DMS53 treated with DMSO at 0.1 percent for 48 hours (cell line): ENCODE data around the gene RCHY1.
"Not testable (repeated sequence)": the region's sequence is repeated elsewhere in the genome, so short reads cannot be mapped to it uniquely, and the experiment has no call there.

ENCODE experiments used
- DNase-seq: peaks from one replicate; lab custom pipeline; 2025; ENCODE audit not compliant: unreplicated experiment; lab: John Stamatoyannopoulos, UW

RCHY1 gene

DNA sequence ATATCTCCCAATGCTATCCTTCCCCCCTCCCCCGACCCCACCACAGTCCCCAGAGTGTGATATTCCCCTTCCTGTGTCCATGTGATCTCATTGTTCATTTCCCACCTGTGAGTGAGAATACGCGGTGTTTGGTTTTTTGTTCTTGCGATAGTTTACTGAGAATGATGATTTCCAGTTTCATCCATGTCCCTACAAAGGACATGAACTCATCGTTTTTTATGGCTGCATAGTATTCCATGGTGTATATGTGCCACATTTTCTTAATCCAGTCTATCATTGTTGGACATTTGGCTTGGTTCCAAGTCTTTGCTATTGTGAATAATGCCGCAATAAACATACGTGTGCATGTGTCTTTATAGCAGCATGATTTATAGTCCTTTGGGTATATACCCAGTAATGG lies 5.2 kb upstream of the RCHY1 start:
- DNase-seq = not testable (repeated sequence)

DNA sequence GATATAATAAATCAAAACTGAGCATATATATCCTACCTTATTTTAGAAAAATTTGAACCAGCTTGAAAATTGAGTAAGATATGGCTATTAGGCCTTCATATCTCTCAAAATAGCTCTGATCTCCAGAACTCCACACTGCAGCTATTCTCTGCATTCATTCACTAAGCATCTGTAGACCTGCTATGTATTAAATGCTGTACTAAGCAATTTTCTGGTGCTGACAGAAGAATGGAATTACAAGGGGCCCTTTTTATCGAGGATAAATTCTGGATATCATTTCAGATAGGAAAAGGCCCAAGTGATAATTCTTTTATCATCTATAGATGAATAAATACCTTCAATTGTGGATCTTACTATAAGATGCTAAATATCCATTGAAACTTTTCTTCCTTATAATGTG lies 1.9 kb upstream of the RCHY1 start:
- DNase-seq = no peak

DNA sequence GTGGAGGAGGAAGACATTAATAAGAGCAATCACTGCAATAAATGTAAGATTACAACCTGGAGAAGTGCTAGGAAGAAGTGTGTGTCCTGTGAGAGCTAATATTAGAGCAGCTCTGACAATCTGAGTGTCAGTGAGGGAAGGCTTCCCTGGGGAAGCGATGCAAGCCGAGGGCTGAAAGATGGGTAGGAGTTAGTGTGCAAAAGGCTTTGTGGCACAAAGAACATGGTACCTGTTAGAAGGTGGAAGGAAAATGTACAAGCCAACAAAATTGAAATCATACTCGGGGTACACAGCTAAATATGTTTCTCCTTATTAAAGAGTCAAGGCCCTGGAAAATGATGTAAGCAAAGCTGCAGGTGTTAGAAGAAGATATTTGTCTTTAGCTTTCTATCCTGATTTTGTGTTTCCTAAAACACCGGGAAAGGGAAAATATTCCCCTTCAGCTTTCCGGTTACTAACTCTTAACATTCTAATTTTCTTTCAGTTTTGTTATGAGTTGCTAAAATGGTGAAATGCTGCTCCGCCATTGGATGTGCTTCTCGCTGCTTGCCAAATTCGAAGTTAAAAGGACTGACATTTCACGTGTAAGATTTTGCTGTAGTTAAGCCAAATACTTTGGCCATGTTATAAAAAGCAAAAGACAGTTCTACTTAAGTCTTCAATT lies 878 bp upstream of the RCHY1 start:
- DNase-seq = no peak

DNA sequence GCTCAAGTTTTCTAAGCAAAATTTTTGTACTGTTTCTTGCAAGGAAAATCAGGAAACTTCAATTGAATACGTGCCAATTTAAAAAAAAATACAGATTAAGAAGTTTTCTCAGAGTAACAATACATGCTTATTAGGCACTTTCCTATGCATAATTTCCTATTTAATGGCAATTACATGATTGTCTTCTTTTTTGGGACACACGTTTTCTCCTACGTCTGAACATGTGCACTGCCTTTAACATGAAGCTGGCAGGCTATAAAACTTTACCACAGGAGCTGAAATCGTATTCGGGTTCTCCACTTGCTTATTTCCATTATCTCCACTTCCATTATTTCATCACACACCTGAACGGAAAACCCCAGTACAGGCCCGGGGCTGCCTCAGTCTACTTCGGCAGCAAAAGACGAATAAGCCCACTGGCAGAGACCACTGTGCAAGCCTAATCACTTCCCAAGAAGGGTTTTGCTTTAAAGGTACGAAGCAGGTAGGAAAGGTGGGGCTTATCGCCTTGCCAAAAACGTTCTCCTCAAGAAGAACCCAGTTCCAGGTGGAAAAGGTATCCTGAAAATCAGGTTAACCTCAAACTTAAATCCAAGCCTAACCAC lies 575 bp downstream of the RCHY1 start:
- DNase-seq = no peak

DNA sequence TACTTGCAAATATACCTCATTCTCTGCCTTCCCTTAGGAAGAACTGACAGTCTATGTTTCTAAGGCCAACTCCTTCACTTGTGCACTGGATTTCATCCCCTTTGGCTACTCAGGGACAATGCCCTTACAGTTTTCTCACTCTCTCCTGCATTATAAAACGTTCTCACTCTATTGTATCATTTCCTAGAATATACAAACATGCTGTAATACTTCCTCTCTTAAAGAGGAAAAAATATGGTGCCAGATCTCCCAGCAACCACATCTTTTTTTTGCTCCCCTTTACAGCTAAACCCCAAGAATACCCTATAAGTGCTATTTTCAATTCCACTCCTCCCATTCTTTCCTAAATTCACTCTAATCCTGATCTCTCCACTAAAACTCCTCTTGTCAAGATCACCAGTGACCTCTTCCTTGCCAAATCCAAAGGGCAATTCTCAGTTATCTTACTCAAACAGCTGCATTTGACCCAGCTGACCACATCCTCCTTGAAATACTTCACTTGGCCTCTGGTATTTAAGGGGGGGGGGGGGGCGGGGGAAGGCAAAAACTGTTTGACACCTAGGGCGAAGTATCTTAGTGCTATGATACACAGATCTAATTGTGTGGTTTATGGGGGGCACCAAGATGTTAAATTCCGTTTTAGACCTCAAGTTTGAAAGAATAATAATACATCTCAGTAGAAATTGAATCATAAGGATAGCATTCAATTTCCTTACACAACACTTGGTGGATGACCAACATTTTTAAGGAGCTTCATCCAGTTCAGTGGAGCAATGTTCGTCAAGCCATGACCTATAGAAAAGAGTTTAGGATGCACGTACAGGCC lies 1.6 kb downstream of the RCHY1 start:
- no peak for DNase-seq

DNA sequence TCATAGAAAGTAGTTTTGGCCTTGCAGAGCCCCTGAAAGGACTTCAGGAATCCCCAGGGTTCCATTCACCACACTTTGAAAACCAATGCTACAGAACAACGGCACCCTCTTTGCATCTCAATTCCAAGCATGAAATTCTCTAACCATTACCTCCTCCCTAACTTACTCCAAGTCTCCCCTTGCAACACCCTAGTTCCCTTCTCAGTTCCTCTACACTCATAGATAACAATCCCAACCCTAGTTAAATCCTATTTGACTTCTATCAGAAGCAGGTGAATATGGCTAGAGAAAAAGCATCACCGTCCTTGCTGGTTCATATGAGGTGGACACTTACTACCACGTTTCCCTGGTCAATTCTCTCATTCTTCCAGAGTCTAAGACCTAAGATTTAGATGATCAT lies 2.4 kb downstream of the RCHY1 start:
- no peak for DNase-seq

DNA sequence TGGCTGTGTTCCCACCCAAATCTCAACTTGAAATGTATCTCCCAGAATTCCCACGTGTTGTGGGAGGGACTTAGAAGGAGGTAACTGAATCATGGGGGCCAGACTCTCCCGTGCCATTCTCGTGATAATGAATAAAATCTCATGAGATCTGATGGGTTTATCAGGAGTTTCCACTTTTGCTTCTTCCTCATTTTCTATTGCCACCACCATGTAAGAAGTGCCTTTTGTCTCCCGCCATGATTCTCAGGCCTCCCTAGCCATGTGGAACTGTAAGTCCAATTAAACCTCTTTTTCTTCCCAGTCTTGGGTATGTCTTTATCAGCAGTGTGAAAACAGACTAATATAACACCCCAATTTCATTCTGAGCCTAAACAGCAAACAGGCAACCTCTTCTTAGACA lies 4.6 kb downstream of the RCHY1 start:
- DNase-seq = not testable (repeated sequence)

DNA sequence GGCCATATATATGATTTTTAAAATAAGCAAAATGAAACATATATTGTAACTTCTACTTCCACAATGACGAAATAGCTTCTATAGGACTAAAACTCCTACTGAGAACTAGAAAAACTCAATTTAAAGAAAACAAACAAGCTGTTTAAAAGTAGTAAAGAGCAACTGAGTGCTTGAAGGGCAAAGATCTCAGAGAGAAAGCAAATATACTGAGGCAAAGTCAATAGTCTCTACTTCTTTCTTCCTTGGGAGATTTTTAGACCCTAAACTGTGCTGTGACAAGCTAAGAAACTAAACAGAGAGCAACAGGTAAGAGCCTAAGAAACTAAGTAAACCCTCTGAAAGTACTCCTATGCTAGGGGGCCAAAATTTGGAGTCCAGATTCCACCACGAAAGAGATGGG lies 8.6 kb downstream of the RCHY1 start:
- DNase-seq = no peak

DNA sequence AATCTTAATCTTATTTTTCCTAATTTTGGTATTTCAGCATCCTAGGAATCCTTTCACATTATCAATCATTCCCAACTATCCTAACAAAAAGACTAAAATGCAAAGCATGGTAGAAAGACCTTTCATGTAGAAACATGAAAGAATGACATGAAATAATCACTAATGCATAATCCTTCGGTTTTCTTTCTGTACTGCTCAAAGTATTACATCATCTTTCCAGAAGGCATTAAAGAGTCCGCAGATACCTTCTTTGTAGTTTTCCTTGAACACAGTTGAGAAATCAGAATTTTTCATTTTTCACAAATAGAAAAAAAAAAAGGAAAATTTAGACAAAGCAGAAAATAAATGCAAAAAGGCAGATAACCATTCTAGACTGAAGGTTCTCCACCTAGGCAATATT lies 11.5 kb downstream of the RCHY1 start:
- no peak for DNase-seq

DNA sequence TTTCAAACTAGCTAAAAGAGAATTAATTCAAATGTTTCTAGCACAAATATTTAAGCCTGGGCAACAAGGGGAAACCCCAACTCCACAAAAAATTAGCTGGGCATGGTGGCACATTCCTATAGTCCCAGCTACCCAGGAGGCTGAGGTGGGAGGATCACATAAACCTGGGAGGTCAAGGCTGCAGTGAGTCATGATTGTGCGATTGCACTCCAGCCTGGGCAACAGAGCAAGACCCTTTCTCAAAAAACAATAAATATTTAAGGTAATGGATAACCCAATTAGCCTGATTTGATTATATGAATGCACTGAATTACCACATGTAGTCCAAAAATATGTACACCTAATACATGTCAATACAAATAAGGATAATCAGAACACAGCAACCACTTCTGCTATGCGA lies 14.3 kb downstream of the RCHY1 start:
- no peak for DNase-seq

DNA sequence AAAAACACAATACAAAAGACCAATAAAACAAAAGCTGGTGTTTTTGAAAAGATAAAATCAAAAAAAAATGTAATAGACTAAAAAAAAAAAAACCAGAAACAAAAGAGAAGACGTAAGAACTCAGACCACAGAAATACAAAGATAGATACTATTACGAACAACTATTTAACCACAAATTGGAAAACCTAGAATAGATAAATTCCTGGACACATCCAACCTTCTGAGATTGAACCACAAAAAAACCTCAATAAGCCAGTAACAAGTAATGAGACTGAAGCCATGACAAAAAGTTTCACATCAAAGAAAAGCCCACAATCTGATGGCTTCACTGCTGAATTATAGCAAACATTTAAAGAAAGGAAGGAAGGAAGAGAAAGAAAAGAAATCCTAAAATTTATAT lies 16.2 kb downstream of the RCHY1 start:
- no peak for DNase-seq

DNA sequence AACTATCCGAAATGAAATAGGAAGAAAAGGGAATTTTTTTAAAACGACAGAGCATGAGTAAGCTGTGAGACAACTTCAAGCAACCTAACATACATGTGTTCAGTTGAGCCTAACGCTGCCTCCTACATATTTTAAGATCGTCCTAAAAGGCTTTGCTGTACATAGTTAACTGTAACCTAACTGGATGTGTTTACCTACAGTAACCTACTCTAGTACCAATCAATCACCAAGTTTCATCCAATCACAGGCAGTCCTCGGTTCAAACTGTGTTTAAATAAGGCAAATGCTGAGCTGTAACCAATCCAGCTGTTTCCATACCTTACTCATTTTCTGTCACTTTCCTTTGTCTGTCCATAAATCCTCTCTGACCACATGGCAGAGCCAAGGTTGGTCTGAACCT lies 17.1 kb downstream of the RCHY1 start:
- DNase-seq = no peak

DNA sequence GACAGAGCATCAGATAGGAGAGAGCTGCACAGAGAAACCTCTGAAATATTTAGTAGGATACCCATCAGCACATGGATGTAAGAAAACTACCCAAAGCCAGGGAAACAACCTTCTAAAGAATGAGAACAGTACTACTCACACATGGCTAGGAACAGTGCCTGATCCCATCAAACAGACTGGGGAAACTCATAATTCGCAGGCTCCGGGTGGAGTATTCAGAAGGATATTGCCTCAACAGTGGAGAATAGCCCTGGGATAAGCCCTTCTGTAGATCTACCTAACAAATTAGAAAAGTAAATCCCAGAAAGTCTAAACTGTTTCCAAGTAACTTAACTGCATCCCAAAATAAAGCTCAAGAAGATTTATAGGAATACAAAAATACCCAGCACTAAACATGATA lies 17.8 kb downstream of the RCHY1 start:
- no peak for DNase-seq

DNA sequence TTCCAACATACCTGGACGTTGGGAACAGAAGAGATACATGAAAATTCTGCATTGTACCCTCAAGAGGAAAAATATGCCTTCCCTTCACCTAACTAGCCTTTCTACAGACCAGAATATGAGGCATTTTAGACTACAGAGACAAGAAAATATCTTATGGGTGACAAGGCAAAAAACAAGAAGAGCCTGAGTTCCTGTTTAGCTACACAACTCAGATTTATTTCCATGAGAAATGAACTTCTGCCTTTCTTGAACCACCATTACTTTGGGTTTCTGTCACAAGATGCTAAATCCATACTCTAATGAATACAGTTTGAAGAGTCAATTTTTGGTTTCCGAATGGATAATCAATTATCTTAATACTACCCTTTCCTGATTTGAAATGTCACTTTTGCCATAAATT lies 18.7 kb downstream of the RCHY1 start:
- DNase-seq = no peak

DNA sequence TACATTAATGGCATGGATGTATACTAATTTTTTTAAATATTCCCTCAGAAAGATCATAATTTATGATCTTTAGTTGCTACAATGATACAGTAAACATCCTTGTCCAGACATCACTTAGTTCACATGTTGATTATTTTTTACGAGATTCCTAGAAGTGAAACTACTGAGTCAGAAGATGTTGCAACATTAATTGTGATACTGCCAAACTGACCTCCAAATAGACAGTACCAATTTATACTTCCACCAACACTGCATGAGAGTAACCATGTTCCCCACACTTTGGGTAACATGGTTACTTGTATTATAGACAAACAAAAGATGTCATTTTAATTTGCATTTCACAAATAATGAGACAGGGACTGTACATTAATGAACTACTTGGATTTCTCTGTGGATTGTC lies 19.6 kb downstream of the RCHY1 start:
- DNase-seq = no peak

DNA sequence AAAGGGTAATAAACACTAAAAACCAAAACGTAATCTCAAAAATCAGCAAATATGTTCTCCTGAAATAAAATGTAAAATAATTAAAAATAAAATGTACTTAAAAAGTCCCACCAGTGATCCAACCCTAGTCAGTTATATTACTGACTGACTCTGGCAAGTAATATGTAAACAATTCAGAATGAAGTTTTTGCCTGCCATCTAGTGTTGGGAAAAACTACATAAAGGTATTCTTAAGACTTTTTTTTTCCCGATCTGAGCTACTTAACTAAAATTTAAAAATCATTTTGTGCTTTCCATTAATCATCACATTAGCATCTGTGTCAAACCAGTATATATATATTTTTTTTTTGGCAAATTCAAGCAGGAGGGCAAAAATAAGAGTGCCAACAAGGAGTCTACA lies 24.0 kb downstream of the RCHY1 start:
- no peak for DNase-seq

DNA sequence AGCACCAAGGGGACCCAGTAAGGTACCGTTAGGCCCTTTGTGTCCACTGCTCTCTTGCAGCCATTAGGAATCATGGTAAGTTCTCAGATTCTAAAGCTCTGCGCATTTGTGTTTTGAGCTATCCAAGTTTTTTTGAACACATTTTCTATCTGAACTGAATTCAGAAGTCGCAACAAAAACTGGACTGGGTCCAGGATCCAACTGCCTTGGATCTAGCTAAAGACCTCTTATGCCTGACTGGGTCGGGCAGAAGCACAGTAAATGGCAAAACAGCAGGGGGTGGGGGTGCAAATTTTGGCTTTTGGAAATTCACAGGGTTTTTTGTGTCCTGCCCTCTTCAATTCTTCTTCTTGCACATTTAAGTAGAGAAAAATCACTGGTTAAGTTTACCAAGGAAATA lies 30.0 kb downstream of the RCHY1 start:
- DNase-seq = no peak

DNA sequence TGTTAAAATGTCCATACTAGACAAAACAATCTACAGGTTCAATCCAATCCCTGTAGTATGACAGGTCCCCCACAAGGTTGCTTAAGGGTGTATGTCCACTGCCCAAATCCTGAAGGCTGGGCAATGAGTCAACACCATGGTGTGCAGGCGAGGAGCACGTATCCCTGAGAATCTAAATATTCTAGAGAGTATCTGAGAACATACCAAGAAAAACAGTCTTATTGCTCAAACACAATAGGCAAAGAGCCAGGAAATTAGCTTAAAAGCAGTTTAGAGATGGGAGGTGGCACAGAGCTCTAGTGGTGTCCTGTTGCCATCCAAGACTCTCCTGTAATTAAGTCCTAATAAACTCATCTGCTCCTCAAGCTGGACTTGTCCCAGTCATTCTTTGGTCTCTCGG lies 37.0 kb downstream of the RCHY1 start:
- DNase-seq = no peak

DNA sequence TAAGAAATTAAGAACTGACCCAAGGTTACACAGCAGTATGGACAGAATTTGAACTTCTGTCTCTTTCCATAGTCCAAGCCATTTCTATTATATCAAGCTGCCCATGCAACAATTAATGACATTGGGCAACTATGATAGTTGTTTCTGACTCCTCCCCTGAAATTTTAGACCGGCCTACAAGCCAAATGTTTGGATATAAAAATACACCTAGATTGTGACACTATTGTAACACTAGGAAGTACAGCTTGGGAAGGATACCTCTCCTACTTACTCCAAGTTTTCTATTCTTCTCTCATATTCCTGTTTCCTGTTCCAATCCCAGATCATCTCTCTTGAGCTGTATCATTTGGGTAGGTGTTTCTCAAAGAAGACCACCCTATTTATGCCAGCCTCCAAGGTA lies 43.5 kb downstream of the RCHY1 start:
- DNase-seq = no peak

DNA sequence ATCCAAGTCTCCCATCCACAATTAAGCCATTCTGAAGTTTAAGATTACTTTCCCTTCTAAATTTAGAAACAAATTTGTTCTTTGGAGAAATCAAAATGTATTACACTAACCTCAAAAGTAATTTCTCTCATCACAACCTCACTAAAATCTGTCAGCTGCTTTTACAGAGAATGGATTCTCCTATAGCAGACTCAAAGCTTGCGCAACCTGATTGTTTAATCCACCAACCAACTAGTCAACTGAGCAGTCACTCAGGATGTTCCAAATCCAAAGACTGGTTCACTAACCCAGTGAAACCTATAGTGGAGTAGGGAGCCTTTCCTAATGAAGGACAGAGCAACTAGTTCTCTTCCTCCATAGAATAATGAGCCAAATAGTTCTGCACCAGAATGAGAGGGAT lies 44.3 kb downstream of the RCHY1 start:
- DNase-seq = no peak

DNA sequence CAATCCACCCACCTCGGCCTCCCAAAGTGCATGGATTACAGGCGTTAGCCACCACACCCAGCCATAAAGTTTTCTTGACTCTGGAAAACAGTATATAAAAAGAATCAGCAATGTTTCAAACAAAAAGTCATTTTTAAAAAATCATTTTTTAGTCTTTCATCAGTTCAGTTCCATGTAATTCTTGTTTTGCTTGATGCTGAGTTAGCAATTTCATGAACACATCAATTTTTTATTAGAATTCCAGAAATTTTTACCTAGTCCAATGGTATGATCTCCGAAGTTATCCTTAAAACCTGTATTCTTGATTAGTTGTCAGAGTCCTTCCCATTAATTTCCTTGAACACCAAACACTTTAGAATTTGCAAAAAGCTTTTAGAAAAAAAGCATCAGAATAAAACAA lies 56.8 kb downstream of the RCHY1 start:
- DNase-seq = no peak

DNA sequence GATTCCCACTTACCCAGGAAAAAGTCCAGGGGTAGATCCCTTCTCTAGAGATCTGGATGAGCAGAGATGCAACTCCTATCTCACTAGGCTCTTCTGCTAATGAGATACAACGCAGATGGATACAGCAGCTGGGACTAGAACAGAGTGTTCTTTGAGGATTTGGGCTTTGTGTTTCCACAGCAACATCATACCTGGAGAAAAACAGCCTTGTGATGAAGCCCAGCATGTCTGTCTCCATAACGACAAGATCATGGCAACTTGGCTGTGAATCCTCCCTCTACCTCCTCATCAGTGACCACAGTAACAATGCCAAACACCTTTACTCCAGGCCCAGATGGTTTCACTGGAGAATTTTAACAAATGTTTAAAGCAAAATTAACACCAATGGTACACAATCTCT lies 80.1 kb downstream of the RCHY1 start:
- no peak for DNase-seq
